GM13976 (cell line): ENCODE results near the gene FSTL1.
A peak's percentile ranks its signal among the peaks of the same experiment; 100 is the strongest.

Experiments used
- DNase-seq: peaks from one replicate; pipeline ENCODE4 v3.0.0; 2012; ENCODE audit warnings: low spot score
- CTCF ChIP-seq: IDR thresholded peaks from 2 replicates; pipeline ENCODE4 v1.5.1; 2012; ENCODE audit warnings: borderline replicate concordance, mild to moderate bottlenecking; ENCODE audit not compliant: insufficient read depth; ENCODE audit errors: extremely low read depth, missing control alignments, control extremely low read depth
- in situ Hi-C: fragments of 300-500 bp; cut with MboI; formaldehyde crosslinking; loops from one replicate; pipeline ENCODE4 v1.12.0; 2022; ENCODE audit warnings: low sequenced_read_pairs, mixed read lengths, inconsistent platforms; ENCODE audit not compliant: unreplicated experiment

FSTL1 gene

GRCh38 chr3:120449701-120450599 is 842 bp downstream of the FSTL1 start:
- no peak for TF ChIP-seq CTCF
- in situ Hi-C loops: no loop called here
- DNase-seq: peak; percentile 47

GRCh38 chr3:120449251-120449650 is 1.5 kb downstream of the FSTL1 start:
- no peak for TF ChIP-seq CTCF
- in situ Hi-C loops: no loop called here
- DNase-seq: no peak

- no peak for TF ChIP-seq CTCF
- in situ Hi-C loops: no loop called here
- DNase-seq: no peak
These were observed 2.0 kb downstream of the FSTL1 start for GRCh38 chr3:120448756-120449155.

GRCh38 chr3:120446891-120447668 is 3.7 kb downstream of the FSTL1 start:
- no peak for TF ChIP-seq CTCF
- DNase-seq: no peak
- in situ Hi-C loops: no loop called here

- no peak for TF ChIP-seq CTCF
- no peak for DNase-seq
- in situ Hi-C loops: no loop called here
These were observed 5.1 kb downstream of the FSTL1 start for GRCh38 chr3:120445654-120446053.

GRCh38 chr3:120443626-120444123 is 7.1 kb downstream of the FSTL1 start:
- in situ Hi-C loops: no loop called here
- TF ChIP-seq CTCF: no peak
- DNase-seq: no peak
